NB4 (cell line): ENCODE measurements around the gene OR10J5.

Experiments
- POLR2A ChIP-seq: IDR thresholded peaks from 2 replicates; pipeline ENCODE4 v1.6.1; 2011; ENCODE audit warnings: mild to moderate bottlenecking; ENCODE audit not compliant: insufficient read length; ENCODE audit errors: extremely low read depth
- TF ChIP-seq, protein P1 (sequence below): IDR thresholded peaks from one replicate; pipeline ENCODE4 v1.5.1; 2012; ENCODE audit warnings: low read depth, low read length

DNA sequence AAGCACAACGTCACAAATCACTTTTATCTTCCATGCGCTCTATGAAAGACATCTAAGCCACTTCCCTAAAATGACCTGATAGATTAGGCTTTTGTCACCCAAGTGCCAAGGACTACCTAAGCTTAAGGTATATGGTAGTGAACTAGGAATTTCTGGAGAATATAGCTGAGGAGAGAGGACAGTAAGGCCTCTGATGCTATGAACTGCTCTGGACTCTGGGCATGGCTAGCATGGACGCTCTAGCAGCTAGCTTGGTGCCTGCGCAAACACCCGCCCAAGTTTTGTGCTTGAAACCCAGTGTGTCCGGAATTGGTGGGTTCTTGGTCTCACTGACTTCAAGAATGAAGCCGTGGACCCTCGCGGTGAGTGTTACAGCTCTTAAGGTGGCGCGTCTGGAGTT lies 42.5 kb downstream of the OR10J5 start:
- TF ChIP-seq, protein P1, sequence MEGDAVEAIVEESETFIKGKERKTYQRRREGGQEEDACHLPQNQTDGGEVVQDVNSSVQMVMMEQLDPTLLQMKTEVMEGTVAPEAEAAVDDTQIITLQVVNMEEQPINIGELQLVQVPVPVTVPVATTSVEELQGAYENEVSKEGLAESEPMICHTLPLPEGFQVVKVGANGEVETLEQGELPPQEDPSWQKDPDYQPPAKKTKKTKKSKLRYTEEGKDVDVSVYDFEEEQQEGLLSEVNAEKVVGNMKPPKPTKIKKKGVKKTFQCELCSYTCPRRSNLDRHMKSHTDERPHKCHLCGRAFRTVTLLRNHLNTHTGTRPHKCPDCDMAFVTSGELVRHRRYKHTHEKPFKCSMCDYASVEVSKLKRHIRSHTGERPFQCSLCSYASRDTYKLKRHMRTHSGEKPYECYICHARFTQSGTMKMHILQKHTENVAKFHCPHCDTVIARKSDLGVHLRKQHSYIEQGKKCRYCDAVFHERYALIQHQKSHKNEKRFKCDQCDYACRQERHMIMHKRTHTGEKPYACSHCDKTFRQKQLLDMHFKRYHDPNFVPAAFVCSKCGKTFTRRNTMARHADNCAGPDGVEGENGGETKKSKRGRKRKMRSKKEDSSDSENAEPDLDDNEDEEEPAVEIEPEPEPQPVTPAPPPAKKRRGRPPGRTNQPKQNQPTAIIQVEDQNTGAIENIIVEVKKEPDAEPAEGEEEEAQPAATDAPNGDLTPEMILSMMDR, result no peak
- TF ChIP-seq POLR2A, result no peak
